LHCN-M2 (cell line): ENCODE data around the gene PACRG. TPM values are rescaled to one million over a fixed set of nuclear protein-coding genes. Genes with fewer than 3 reads are reported as not detected.
A peak's percentile ranks its signal among the peaks of the same experiment; 100 is the strongest.

Source experiments
- DNase-seq: peaks from one replicate; pipeline ENCODE4 v3.0.0-alpha.2; 2012; ENCODE audit warnings: low read depth
- total RNA-seq: library from RNA; depleted of rRNA; stranded (reverse); fragments of >200 nt; gene quantifications from 2 replicates; pipeline ENCODE4 v1.2.3, GENCODE V29; 2014

The PACRG gene
- total RNA-seq, 1 experiment from 2014 or later, result 0.75 TPM

GRCh38 chr6:162778603-162779002 lies 50.8 kb downstream of the PACRG start:
- no peak for DNase-seq

- no peak for DNase-seq
Measured at GRCh38 chr6:162785632-162786242, 58.0 kb downstream of the PACRG start.

GRCh38 chr6:162798546-162799266 lies 70.9 kb downstream of the PACRG start:
- DNase-seq, result no peak

- DNase-seq, result no peak
Measured at GRCh38 chr6:162814426-162814973, 86.7 kb downstream of the PACRG start.

GRCh38 chr6:162817196-162817595 lies 89.4 kb downstream of the PACRG start:
- no peak for DNase-seq

- no peak for DNase-seq
Measured at GRCh38 chr6:162819284-162819683, 91.5 kb downstream of the PACRG start.

- no peak for DNase-seq
Measured at GRCh38 chr6:162821102-162821501, 93.3 kb downstream of the PACRG start.

- no peak for DNase-seq
Measured at GRCh38 chr6:162825597-162825996, 97.8 kb downstream of the PACRG start.

GRCh38 chr6:162829013-162829742 lies 101.4 kb downstream of the PACRG start:
- DNase-seq, result no peak

GRCh38 chr6:162833776-162834175 lies 106.0 kb downstream of the PACRG start:
- no peak for DNase-seq

GRCh38 chr6:162845972-162846371 lies 118.2 kb downstream of the PACRG start:
- no peak for DNase-seq

- DNase-seq, result no peak
Measured at GRCh38 chr6:162846723-162847122, 118.9 kb downstream of the PACRG start.

GRCh38 chr6:162849269-162849668 lies 121.5 kb downstream of the PACRG start:
- DNase-seq, result no peak

GRCh38 chr6:162852192-162852591 lies 124.4 kb downstream of the PACRG start:
- no peak for DNase-seq

- DNase-seq, result no peak
Measured at GRCh38 chr6:162852840-162853577, 125.2 kb downstream of the PACRG start.

GRCh38 chr6:162854228-162854627 lies 126.5 kb downstream of the PACRG start:
- no peak for DNase-seq

GRCh38 chr6:162854734-162855191 lies 127.0 kb downstream of the PACRG start:
- no peak for DNase-seq

GRCh38 chr6:162856885-162857284 lies 129.1 kb downstream of the PACRG start:
- DNase-seq, result peak; percentile 81

GRCh38 chr6:162857326-162857725 lies 129.6 kb downstream of the PACRG start:
- no peak for DNase-seq

GRCh38 chr6:162862462-162862861 lies 134.7 kb downstream of the PACRG start:
- DNase-seq, result no peak

- no peak for DNase-seq
Measured at GRCh38 chr6:162862941-162863340, 135.2 kb downstream of the PACRG start.

- no peak for DNase-seq
Measured at GRCh38 chr6:162863821-162864220, 136.0 kb downstream of the PACRG start.
